Calu3 (cell line): Measurements from ENCODE around the gene PPFIBP2. TPM values are rescaled to one million over a fixed set of nuclear protein-coding genes. Genes with fewer than 3 reads are reported as not detected.

Experiments used
- BruUV-seq: library from RNA; stranded (reverse); fragments of 400-500 nt; replicated peaks from 2 replicates; lab custom pipeline; 2021; lab: Mats Ljungman, UMichigan
- CTCF ChIA-PET: fragments of 300-600 bp; sonication (Branson Sonifier 250); formaldehyde crosslinking; loops from one replicate; lab custom pipeline; 2022; ENCODE audit warnings: antibody characterized with exemption; lab: Charles Lee
- DNase-seq: peaks from one replicate; pipeline ENCODE4 v3.0.0; 2022
- H3K27ac Mint-ChIP-seq: one replicate; pipeline ENCODE4 v1.8.0; 2022; ENCODE audit warnings: mixed read lengths; ENCODE audit not compliant: unreplicated experiment
- H3K27me3 Mint-ChIP-seq: one replicate; pipeline ENCODE4 v1.8.0; 2022; ENCODE audit warnings: mixed read lengths; ENCODE audit not compliant: unreplicated experiment
- H3K36me3 Mint-ChIP-seq: one replicate; pipeline ENCODE4 v1.8.0; 2022; ENCODE audit warnings: mild to moderate bottlenecking, moderate library complexity, mixed read lengths; ENCODE audit not compliant: insufficient read depth, unreplicated experiment
- H3K4me1 Mint-ChIP-seq: one replicate; pipeline ENCODE4 v1.8.0; 2022; ENCODE audit warnings: mild to moderate bottlenecking, low read depth, mixed read lengths; ENCODE audit not compliant: unreplicated experiment
- H3K4me3 Mint-ChIP-seq: one replicate; pipeline ENCODE4 v1.8.0; 2022; ENCODE audit warnings: mild to moderate bottlenecking, low read depth, moderate library complexity, mixed read lengths; ENCODE audit not compliant: unreplicated experiment
- H3K9me3 Mint-ChIP-seq: one replicate; pipeline ENCODE4 v1.8.0; 2022; ENCODE audit warnings: low read depth, mixed read lengths; ENCODE audit not compliant: unreplicated experiment
- intact Hi-C: fragments of 100-400 bp; cut with micrococcal nuclease; formaldehyde crosslinking; loops from one replicate; pipeline ENCODE4 v1.10.0; 2022; ENCODE audit not compliant: unreplicated experiment
- total RNA-seq: library from RNA; stranded (reverse); gene quantifications from 2 replicates; pipeline ENCODE4 v1.2.3, GENCODE V29; 2022
- TF ChIP-seq, protein P1 (sequence below): fragments of 200-600 bp; IDR thresholded peaks from one replicate; pipeline ENCODE4 v1.8.0; 2022; ENCODE audit warnings: antibody characterized with exemption; ENCODE audit not compliant: unreplicated experiment

Gene PPFIBP2
- total RNA-seq, 1 experiment from 2014 or later = 28.5 TPM

DNA sequence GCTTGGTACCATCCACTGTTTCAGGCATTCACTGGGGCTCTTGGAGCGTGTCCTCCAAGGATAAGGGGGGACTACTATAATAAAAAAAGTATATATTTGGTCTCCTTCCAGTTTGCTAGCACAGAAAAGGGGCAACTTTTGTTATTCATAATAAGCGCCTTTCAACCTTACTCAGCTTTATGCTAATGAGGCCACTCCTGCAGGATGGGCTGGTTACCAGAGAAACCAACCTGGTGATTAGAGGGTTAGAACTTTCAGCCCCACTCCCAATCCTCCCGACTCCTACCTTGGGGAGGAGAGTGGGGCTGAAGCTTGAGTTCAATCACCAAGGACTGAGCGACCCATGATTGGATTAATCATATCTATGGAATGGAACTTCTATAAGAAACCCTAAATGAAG lies 31.8 kb downstream of the PPFIBP2 start:
- Mint-ChIP-seq H3K9me3 (no peaks in the 10 kb centered on the region), H3K4me1 (no peaks in the 10 kb centered on the region), H3K27ac (no peak overlapping the region), H3K36me3 (no peaks in the 10 kb centered on the region), H3K4me3 (no peak overlapping the region), H3K27me3 (peaks cover 26% of the 10 kb centered on the region)
- TF ChIP-seq, protein P1, sequence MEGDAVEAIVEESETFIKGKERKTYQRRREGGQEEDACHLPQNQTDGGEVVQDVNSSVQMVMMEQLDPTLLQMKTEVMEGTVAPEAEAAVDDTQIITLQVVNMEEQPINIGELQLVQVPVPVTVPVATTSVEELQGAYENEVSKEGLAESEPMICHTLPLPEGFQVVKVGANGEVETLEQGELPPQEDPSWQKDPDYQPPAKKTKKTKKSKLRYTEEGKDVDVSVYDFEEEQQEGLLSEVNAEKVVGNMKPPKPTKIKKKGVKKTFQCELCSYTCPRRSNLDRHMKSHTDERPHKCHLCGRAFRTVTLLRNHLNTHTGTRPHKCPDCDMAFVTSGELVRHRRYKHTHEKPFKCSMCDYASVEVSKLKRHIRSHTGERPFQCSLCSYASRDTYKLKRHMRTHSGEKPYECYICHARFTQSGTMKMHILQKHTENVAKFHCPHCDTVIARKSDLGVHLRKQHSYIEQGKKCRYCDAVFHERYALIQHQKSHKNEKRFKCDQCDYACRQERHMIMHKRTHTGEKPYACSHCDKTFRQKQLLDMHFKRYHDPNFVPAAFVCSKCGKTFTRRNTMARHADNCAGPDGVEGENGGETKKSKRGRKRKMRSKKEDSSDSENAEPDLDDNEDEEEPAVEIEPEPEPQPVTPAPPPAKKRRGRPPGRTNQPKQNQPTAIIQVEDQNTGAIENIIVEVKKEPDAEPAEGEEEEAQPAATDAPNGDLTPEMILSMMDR = no peak
- no TSS peak for BruUV-seq
- CTCF ChIA-PET = no interaction called here
- intact Hi-C loops = no loop called here
- no peak for DNase-seq

DNA sequence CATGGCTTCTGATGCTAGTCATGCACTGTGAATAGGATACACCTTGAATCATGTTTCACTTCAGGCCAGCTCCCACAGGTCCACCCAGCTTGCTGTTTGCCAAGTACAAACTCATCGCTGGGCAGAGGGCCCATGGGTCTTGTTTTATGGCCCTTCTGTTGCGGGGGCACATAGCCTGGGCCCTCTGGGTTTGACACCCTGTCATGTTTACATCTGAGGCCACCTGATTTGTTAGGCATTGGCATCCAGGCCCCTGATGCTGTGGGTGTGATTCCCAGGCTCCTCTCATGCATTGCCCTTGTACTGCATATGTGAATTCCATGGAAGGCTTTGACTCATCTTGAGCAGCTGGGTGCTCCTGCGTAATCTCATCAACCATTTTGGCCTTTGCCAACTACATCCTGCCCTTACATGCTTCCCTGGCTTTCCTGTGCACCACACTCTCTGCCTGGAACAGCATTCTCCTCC lies 32.6 kb downstream of the PPFIBP2 start:
- no TSS peak for BruUV-seq
- intact Hi-C loops = no loop called here
- Mint-ChIP-seq H3K4me3 (no peak overlapping the region), H3K36me3 (no peaks in the 10 kb centered on the region), H3K9me3 (no peaks in the 10 kb centered on the region), H3K27ac (no peak overlapping the region), H3K27me3 (peaks cover 19% of the 10 kb centered on the region), H3K4me1 (no peaks in the 10 kb centered on the region)
- TF ChIP-seq, protein P1 = no peak
- CTCF ChIA-PET = no interaction called here
- no peak for DNase-seq

DNA sequence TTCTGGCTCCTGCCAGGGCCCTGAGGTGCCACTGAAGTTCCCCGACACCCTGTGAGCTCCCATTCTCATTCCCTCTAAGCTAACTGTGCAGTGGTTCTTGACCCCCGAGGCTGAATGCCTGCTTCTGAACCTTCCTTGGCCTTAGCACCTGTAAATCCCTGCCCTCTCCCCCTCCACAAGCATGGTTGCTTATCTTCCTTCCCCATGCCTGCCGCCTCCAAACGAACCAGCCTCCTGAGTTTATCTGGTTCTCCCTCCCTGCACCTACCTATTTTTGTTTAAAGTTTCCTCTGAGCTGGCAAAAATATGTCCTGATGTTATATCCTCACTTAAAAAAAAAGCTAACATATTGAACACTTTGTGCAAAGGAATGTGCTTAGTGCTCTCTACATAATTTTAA lies 33.9 kb downstream of the PPFIBP2 start:
- H3K9me3 Mint-ChIP-seq = no peaks in the 10 kb centered on the region
- no peaks in the 10 kb centered on the region for H3K4me1 Mint-ChIP-seq
- intact Hi-C loops = no loop called here
- no peak overlapping the region for H3K4me3 Mint-ChIP-seq
- no TSS peak for BruUV-seq
- H3K27me3 Mint-ChIP-seq = peaks cover 6% of the 10 kb centered on the region
- DNase-seq = no peak
- CTCF ChIA-PET = interaction anchor here (0.8 to 1.2 kb wide), 2 partner anchors 8 to 29 kb away, joined by 3 to 4 read pairs; no protein-coding TSS in a partner anchor
- no peaks in the 10 kb centered on the region for H3K36me3 Mint-ChIP-seq
- no peak overlapping the region for H3K27ac Mint-ChIP-seq
- TF ChIP-seq, protein P1 = no peak

DNA sequence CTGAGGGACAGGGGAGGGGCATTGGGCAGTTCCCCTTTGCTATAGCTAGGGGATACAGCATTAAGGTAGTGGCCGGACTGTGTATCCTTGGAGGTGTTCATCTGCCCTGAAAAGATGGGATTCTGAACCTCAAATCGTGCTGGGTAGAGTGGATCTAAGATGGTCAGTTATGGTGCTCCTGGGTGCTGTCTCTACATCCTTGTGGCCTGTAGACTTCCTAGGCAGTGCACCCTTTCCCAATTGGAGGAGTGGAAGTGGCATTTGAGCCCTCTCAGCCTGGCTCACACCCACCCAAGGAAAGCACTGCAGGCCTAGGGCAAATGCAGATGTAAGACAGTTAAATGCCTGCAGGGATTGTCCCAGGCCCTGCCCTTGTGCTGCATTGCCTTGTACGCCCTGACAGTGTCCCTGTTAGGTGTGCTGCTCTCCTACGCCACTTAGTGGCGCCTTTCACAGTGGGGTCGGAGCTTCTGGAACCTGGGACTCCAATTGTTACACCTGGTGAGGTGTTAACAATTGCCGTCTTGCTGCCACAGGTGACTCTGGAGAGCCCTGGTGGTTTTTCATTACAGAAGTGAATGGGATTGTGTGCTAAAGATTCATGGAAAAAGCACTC lies 35.0 kb downstream of the PPFIBP2 start:
- BruUV-seq = no TSS peak
- intact Hi-C loops = no loop called here
- Mint-ChIP-seq H3K36me3 (no peaks in the 10 kb centered on the region), H3K27ac (no peak overlapping the region), H3K27me3 (no peaks in the 10 kb centered on the region), H3K4me1 (no peaks in the 10 kb centered on the region), H3K4me3 (no peak overlapping the region), H3K9me3 (no peaks in the 10 kb centered on the region)
- TF ChIP-seq, protein P1 = peak; percentile 34
- CTCF ChIA-PET = interaction anchor here (0.9 to 1.6 kb wide), 3 partner anchors 9 to 117 kb away, joined by 3 to 5 read pairs (median 4); no protein-coding TSS in a partner anchor
- DNase-seq = peak; percentile 44
